ENCODE results near the gene STPG4. TPM values are rescaled to one million over a fixed set of nuclear protein-coding genes. Genes with fewer than 3 reads are reported as not detected.

STPG4 gene
- total RNA-seq, 1 experiment from 2014 or later, result 0.13 TPM

DNA sequence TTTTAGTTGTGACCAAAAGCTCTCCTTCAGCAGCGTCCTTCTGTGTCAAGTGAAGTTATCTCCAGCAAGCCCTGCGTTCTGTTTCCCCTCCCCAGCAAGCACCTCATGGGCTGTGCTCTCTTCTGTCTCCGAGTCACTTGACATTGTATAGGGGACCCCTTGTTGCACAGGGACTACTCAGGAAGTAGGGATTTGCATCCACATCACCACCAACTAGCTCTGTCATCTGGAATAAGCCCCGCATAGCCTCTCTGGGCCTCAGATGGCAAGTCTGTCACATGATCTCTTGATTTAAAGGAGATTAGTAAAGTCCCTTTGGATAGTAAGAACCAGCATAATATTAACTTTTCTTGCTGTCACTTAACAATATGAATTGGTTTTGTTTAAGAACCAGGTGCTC is 32.0 kb upstream of the STPG4 start:
- Histone ChIP-seq H3K79me1 (ENCODE audit: insufficient read depth, low read depth, low read length, poor library complexity, severe bottlenecking) (no peaks in the 10 kb centered on the region), H3K18ac (ENCODE audit: insufficient read length, low read depth, low read length) (no peak overlapping the region), H3K9me3 (ENCODE audit: control insufficient read depth, low read depth, low read length) (no peaks in the 10 kb centered on the region), H2BK20ac (ENCODE audit: low read depth, low read length, poor library complexity, severe bottlenecking) (no peak overlapping the region), H3K9ac (ENCODE audit: extremely low read depth, insufficient read length, low read length) (no peak overlapping the region), H3K56ac (ENCODE audit: insufficient read length, low read depth, low read length) (no peak overlapping the region), H2BK5ac (ENCODE audit: insufficient read length, low read length) (no peak overlapping the region), H3K79me2 (ENCODE audit: insufficient read depth, low read length) (no peaks in the 10 kb centered on the region), H3K4me1 (ENCODE audit: insufficient read depth, low read length) (peaks cover 5% of the 10 kb centered on the region; the same call in 1 of the 2 replicates), H3K4ac (ENCODE audit: low read depth, low read length) (no peak overlapping the region), H3K23ac (ENCODE audit: insufficient read length, low read depth, low read length) (no peak overlapping the region), H2BK12ac (ENCODE audit: insufficient read length, low read depth, low read length) (no peak overlapping the region), H3T11ph (ENCODE audit: low read length) (no peak overlapping the region), H4K5ac (ENCODE audit: insufficient read length, low read depth, low read length) (no peak overlapping the region), H3K14ac (ENCODE audit: insufficient read depth, low read length) (no peak overlapping the region), H3K27me3 (ENCODE audit: insufficient read depth, low read length) (no peaks in the 10 kb centered on the region), H2AK5ac (ENCODE audit: insufficient read length, low read length) (no peak overlapping the region), H2BK15ac (ENCODE audit: low read depth, low read length) (no peak overlapping the region), H4K8ac (replicated peaks; ENCODE audit: insufficient read length, low read depth, low read length) (no peak overlapping the region), H2AFZ (ENCODE audit: low read length) (no peak overlapping the region), H2BK120ac (ENCODE audit: low read depth, low read length, poor library complexity, severe bottlenecking) (no peak overlapping the region), H3K4me2 (ENCODE audit: insufficient read depth, insufficient read length, low read length) (no peak overlapping the region), H4K20me1 (ENCODE audit: control insufficient read depth, insufficient read depth, insufficient read length) (no peaks in the 10 kb centered on the region), H4K91ac (ENCODE audit: insufficient read length, low read depth, low read length) (no peak overlapping the region), H3K23me2 (ENCODE audit: insufficient read length, low read depth, low read length, poor library complexity, severe bottlenecking) (no peaks in the 10 kb centered on the region), H3K27ac (ENCODE audit: insufficient read length, low read depth, low read length) (no peak overlapping the region)
- no peaks in the 10 kb centered on the region for H3K27me3 Mint-ChIP-seq (ENCODE audit: low read depth)
- TF ChIP-seq, protein P1, sequence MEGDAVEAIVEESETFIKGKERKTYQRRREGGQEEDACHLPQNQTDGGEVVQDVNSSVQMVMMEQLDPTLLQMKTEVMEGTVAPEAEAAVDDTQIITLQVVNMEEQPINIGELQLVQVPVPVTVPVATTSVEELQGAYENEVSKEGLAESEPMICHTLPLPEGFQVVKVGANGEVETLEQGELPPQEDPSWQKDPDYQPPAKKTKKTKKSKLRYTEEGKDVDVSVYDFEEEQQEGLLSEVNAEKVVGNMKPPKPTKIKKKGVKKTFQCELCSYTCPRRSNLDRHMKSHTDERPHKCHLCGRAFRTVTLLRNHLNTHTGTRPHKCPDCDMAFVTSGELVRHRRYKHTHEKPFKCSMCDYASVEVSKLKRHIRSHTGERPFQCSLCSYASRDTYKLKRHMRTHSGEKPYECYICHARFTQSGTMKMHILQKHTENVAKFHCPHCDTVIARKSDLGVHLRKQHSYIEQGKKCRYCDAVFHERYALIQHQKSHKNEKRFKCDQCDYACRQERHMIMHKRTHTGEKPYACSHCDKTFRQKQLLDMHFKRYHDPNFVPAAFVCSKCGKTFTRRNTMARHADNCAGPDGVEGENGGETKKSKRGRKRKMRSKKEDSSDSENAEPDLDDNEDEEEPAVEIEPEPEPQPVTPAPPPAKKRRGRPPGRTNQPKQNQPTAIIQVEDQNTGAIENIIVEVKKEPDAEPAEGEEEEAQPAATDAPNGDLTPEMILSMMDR (conservative IDR thresholded peaks at IDR 0.05), result no peak
- peak overlapping the region in 1 of 3 experiments; percentile 28; a peak in 1 of 7 replicates for H3K27ac Mint-ChIP-seq
- H3K4me1 Mint-ChIP-seq, result peaks cover 19 to 28% of the 10 kb centered on the region in 2 experiments
- no peak overlapping the region for H3K4me3 Mint-ChIP-seq
- DNase-seq, result no peak
- no CpG with 5 or more reads among the region's 4 CpGs for WGBS (ENCODE audit: extremely low coverage, insufficient read length, low lambda C conversion rate)
- H3K36me3 Mint-ChIP-seq (ENCODE audit: insufficient read depth in 1 of 3, low read depth in 3 of 3), result no peaks in the 10 kb centered on the region
- H3K9me3 Mint-ChIP-seq, result no peaks in the 10 kb centered on the region
